Daoy (cell line): Measurements from ENCODE around the gene DDRGK1. TPM values are rescaled to one million over a fixed set of nuclear protein-coding genes. Genes with fewer than 3 reads are reported as not detected.

Experiments
- DNase-seq: peaks from one replicate; pipeline ENCODE4 v3.0.0-alpha.2; 2015; ENCODE audit warnings: low read depth
- total RNA-seq: library from RNA; depleted of rRNA; stranded (reverse); fragments of >200 nt; shearing (Covaris generic); gene quantifications from 2 replicates; pipeline ENCODE4 v1.2.3, GENCODE V29; 2014; rRNA removed

Gene DDRGK1
- total RNA-seq: 35.7 and 57.9 TPM in 2 replicates

GRCh38 chr20:3204124-3204794 lies at the start of gene DDRGK1:
TSS of gene DDRGK1 (minus strand) at chr20:3204682. CDS start at chr20:3204627, 55 bp downstream.
- peak; percentile 83 for DNase-seq

- DNase-seq: no peak
Measured at GRCh38 chr20:3251806-3252205, 47.3 kb upstream of the DDRGK1 start.

DNA sequence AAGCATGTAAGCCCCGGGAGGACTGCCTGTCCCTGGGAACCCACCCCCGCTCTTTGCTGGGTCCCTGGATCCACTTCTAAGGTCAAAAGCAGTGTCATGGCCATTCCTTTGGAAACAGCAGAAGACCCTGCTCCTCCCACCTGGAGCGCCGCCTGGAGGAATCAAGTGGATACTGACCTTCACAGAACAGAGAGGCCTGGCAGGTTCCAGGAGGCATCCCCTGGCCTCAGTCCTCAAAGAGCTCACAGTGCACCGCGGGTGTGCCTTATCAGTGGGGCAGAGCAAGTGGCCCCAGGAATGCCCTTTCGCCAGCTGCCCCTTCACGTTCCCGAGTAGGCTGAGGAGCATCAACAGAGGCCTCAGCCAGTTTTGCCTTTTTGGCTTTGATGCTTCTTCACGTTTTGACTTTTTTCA lies 45.6 kb upstream of the DDRGK1 start:
- no peak for DNase-seq

GRCh38 chr20:3248993-3249347 lies 44.5 kb upstream of the DDRGK1 start:
- no peak for DNase-seq

GRCh38 chr20:3248167-3248992 lies 43.9 kb upstream of the DDRGK1 start:
- peak; percentile 38 for DNase-seq

GRCh38 chr20:3247638-3248037 lies 43.2 kb upstream of the DDRGK1 start:
- no peak for DNase-seq

GRCh38 chr20:3246682-3247081 lies 42.2 kb upstream of the DDRGK1 start:
- DNase-seq: no peak

GRCh38 chr20:3245711-3246110 lies 41.2 kb upstream of the DDRGK1 start:
- no peak for DNase-seq

- DNase-seq: no peak
Measured at GRCh38 chr20:3245156-3245555, 40.7 kb upstream of the DDRGK1 start.

- DNase-seq: no peak
Measured at GRCh38 chr20:3244613-3245012, 40.1 kb upstream of the DDRGK1 start.

DNA sequence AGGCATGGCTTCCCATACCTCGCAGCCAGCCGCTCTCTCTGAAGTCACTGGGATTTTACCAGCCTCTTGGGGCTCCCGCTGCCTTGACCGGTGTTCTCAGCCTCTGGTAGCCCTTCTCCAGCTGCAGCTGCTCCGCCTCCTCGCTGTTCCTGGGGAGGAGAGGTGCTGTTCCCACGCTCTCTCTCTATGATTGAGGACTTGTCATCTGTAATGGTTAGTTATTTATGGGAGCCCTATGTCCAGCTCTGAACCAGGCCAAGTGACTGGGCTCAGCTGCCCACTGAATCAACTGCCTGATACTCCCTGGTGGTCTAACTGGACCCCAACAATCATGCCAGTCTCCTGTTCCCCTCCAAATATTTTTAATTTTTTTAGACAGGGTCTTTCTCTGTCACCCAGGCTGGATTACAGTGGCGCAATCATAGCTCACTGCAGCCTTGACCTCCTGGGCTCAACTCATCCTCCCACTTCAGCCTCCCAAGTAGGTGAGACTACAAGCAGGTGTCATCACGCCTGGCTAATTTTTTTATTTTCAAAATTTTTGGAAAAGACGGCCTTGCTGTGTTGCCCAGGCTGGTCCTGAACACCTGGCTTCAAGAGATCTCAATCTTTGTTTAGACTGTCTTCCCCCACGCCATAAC lies 39.4 kb upstream of the DDRGK1 start:
- no peak for DNase-seq

DNA sequence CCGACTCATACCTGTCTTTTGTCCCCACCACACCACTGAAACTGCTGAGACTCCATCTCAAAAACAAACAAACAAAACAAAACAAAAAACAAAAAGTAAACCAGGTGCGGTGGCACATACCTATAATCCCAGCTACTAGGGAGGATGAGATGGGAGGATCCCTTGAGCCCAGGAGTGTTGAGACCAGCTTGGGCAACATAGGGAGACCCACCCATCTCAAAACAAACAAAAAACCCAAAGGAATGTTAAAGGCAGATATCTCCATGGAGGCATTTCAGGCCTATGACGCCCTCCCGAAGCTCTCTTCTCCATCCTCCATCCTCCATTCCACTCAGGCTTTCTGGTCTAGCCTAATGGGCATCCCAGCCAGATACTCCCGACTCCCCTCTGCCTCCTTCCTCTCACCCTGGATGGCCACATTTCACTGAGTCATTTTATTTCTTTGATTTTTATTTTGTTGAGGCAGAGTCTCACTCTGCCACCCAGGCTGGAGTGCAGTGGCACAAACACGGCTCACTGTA lies 37.8 kb upstream of the DDRGK1 start:
- DNase-seq: no peak

DNA sequence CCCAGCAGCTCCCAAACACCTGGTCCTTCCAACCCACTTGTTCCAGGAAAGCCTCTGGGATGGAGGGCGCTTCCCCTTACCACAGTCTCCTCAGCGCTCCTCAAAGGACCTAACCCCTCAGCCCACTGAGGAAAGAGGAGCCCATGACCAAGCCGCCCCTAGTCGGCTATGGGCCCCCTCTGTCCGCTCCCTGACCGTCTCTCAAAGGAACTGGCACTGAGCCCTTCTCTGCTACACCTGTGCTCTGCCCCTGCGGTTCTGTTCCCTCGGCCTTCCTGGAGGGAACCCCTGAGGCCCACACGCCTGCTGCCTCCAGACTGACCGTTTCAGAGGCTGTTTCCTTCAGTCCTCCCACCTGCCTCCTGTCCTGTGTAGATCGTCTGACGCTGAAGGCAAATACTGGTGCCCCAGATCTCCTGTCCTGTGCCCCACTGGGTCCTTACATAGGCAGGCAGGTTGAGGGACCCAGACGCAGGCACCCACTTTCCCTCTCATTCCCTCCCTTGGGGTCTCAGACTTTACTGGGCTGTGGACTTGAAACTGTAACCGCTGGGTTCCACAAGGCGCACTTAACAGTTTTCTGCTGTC lies 36.4 kb upstream of the DDRGK1 start:
- no peak for DNase-seq

DNA sequence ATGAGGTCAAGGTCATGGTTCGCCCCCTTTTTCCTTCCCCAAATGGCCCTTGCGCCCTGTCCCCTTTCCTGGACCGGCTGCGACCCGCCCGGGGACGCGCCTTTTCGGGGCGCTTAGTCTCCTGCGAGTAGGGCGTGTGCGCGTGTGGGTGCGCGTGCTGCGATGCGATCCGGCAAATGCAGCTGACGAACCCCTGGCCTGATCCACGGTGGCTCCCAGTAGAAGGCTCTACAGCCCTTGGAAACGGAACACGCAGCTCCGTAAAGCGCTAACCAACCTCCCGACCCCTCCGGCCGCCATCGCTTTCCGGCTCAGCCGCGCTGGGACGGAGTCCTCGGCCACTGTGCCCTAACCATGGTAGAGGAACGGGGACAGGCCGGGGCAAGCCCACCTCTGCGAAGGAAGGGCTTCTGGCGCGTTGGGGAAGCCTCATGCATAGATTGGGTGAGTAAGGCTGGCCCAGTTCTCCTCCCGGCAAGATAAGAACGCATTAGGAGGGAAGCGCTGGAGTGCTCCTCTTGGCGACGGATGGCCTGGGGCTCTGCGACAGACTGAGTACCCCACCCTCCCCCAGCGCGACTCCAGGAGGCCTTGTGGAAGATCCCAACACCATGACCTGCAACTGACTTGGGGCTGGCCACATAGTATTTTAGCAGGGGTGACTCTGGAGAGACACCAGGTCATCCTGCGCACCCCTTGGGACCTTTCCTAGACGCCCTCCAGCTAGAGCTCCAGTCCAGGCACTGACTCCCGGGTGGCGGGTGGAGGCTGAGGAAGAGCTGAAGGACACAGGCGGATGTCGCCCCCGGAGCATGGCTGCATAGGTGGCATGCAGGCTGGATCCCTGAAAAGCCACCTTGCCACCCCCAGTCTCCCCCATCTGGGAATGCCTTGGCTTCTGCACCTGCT lies 35.6 kb upstream of the DDRGK1 start:
- DNase-seq: no peak

DNA sequence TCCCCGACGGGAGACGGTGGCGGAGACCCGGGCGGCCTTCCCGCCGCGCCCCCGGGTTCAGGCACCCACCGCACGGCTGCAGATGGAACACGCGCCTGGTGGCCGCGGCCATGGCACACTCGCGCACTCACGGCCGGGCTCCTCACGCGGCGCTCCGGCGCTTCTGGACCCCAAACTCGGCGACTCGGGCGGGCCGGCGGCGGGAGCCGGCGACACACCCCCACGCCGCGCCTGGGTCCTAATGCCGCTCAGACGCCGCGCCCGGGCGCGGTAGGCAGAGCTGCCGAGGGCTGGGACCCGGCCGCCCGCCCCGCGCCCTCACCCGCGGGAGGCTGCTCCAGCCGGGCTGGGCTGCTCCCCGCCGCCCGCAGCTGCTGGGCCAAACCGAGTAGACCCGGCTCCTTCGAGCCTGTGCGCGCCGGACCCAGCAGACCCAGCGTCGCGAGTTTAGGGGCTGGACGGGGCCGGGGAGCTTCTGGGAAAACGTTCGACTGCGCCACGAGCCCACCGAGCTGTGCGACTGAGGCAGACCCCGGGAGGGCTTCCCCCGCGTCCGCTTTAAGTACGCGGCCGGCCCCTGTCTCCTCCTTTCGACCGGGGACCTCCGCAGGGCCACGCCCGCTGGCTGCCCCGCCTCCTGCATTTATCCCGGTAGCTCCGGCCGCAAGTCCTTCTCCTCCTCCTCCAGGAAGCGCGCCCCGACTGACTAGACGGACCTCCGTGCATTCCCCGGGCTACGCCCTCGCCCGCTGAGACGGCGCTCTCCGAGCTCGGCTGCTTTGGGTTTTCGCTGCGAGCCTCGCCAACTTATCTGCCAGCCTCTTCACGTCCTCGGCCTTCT lies 34.8 kb upstream of the DDRGK1 start, which contains the start of gene SLC4A11:
Gene SLC4A11, minus strand, starts transcription at position 165 of the 841 bp plus-strand sequence. Its CDS starts 53 bp downstream, at position 112.
- peak; percentile 73 for DNase-seq

GRCh38 chr20:3238616-3239025 lies 34.1 kb upstream of the DDRGK1 start:
- DNase-seq: peak; percentile 48

DNA sequence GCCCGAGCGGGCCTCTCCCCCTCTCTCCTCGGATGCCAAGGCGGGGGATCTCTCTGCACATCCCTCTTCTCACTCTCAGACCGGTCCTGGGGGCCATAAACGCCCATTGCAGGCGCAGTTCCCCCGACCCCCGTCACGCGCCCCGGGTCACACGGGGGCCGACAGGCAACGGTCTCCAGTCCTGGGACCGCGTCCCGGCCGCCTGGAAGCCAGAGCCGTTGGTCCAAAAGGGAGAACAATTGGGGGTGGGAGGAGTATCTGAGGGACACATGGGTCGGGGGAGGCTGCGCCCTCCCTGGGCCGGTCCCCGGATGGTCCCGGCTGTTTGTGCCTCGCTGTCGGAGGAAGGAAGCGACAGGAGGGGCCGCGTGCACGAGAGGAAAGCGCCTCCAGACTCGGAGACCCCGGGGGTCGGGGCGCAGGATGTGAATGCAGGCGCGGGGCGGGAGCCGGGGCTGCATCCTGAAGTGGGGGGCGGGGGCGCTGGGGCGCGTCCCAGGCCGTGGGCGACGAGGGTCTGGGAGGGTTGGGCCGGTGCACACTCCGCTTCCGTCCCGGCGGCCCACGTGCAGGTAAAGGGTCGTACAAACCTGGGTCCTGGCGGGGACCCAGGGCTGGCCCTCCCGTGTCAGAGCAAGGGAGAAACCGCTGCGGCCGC lies 33.6 kb upstream of the DDRGK1 start:
- no peak for DNase-seq

DNA sequence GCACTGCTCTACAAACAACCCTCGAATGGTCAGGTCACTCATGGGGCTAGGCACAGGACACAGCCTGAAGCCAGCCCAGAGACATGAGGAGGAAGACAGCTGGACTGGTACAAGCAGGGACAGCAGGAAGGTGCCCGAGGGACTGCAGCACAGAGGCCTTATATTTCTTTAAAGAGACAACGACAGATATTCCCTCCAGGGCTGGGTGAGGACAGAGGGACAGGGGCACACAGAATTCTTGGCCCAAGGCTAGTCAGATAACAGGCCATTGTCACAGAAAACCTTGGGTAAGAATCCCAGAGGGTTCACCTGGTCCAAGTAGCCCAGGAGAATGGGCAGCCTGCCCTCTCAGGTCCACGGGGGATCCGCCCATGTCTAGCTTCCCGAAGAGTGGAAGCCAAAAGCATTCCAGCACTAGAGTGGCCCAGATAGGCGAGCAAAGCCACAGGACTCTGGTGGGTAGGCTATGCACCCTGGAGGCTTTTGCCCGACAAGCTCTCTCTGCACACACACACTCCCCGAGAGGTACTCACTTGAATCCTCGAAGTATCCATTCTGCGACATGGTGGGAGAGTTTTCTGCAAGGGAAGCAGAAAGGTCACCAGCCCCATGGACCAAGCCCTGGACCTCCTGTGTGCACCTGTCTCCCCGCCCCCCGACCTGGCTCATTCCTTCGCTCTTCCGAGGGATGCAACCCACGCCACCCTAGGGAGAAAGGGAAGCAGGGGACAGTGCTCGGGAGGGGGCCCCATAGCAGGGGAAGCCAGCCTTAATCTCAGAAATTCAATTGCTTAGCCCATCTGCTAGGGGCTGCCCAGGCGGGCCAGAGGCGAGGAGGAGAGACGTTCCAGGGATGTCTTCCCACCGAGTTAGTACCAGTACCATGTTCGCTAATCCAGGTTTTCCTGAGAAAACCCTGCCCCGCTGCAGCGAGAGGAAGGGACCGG lies 32.8 kb upstream of the DDRGK1 start:
- no peak for DNase-seq
